ENCODE results near the gene HENMT1.
"Not testable (repeated sequence)": the region's sequence is repeated elsewhere in the genome, so short reads cannot be mapped to it uniquely, and the experiment has no call there.

Gene HENMT1

DNA sequence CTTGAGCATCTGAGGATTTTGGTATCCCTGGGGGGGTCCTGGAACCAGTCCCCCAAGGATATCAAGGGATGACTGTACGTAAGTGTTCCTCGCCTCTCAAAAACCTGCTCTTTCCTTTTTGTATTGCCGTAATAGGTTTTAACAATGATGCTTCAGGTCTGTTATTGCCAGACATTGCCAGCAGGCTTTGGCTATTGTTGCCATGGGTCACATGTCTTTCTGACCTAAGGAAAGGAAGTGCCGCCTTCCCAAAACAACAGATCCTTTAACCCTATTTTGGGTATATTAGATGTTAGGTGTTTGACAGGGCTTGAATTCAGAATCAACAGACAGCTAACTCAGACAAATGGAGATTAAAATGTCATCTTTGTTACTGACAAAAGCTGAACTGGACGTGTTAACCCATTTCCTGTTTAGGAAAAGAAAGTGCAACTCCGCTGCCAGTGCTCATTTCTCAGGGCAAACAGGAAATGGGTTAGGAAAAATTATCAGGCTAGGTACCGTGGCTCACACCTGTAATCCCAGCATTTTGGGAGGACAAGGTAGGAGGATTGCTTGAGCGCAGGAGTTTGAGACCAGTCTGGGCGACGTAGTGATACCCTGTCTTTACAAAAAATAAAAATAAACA lies 18.8 kb upstream of the HENMT1 start:
- H3K4me3 ChIP-seq = no peak overlapping the region
- no peak overlapping the region for H3K27ac ChIP-seq

DNA sequence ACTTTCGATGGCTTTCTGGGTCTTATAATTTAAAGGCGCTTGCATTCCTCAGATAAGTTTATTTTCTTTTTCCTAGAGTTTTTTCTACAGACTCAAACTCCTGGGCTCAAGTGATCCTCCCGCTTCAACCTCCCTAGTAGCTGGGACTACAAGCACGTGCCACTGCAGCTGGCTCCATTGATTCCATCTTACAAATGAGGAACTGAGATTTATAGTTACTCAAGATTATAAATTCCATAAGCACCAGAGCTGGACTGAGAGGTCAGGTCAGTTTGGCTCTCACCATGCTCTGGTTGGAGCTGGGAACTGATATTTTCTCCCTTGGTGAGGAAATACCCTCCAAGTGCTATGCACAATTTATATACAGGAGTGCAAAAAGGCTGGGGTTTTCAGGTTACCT lies 17.8 kb upstream of the HENMT1 start:
- Histone ChIP-seq H3K4me3 (no peak overlapping the region), H3K27ac (no peak overlapping the region)

DNA sequence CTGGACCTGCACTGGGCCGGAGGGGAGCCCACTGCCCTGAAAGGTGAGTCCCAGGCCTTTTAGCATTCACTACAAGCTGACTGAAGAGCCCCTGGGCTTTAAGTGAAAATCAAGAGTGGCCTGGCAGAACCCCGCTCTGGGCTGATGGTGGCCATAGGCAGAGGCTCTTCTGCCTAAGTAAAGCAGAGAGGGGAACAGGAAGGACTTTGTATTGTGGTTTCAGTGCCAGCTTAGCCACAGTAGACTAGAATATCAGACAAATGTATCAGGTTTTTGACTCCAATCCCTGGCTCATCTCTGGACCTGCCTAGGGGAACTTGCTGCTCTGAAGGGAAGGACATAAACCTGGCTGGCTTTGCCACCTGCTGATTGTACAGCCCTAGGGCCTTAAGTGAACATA lies 10.2 kb upstream of the HENMT1 start:
- Histone ChIP-seq H3K27ac (no peak overlapping the region), H3K4me3 (no peak overlapping the region)

DNA sequence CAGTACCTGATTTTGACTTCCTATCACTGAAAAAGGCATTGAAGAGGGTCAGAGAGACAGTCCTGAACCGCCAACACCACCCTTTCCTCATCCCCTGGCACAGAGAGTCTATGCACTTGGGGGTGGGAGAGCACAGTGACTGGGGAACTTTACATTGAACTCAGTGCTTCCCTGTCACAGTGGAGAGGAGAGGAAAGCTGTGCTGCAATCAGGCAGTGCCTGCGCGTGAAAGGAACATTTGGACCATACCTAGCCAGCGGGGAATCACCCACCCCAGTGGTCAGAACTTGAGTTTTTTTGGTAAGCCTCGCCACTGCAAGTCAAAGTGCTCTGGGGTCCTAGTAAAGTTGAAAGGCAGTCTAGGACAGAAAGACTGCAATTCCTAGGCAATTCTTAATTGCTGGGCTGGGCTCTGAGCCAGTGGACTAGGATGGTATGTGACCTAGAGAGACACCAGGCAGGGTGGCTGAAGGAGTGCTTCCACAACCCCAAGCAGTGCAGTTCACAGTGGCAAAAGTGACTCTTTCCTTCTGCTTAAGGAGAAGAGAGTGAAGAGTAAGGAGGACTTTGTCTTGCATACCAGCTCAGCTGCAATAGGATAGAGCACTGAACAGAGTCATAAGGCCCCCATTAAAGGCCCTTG lies 9.4 kb upstream of the HENMT1 start:
- H3K27ac ChIP-seq = no peak overlapping the region
- no peak overlapping the region for H3K4me3 ChIP-seq

DNA sequence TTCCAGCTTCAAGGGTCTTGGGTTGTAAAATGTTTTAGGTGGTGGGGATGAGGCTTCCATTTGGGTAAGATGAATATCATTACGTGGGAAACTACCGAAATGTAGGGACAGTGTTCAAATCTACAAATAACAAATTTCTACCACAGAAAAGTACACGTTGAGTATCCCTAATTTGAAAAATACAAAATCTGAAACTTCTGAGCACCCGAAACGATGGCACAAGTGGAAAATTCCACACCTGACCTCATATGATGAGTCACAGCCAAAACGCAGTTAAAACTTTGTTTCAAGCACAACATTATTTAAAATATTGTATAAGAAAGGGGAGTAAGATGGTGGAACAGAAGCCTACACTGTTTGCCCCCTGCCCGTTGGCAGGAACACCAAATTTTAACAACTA lies 8.8 kb upstream of the HENMT1 start:
- no peak overlapping the region for H3K27ac ChIP-seq
- no peak overlapping the region for H3K4me3 ChIP-seq

DNA sequence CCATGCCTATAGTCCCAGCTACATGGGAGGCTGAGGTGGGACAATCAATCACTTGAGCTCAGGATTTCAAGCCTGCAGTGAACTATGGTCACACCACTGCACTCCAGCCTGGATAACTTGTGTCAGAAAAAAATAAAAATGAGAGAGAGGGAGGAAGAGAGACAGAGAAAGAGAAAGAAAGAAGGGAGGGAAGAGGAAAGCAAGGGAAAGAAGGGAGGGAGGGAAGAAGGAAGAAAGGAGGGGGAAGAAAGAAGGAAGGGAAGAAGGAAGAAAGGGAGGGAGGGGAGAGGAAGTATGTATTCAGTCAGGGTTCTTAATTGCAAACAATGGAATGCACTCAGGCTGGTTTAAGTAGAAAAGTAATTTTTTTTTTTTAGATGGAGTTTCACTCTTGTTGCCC lies 7.9 kb upstream of the HENMT1 start:
- H3K4me3 ChIP-seq = no peak overlapping the region
- no peak overlapping the region for H3K27ac ChIP-seq

DNA sequence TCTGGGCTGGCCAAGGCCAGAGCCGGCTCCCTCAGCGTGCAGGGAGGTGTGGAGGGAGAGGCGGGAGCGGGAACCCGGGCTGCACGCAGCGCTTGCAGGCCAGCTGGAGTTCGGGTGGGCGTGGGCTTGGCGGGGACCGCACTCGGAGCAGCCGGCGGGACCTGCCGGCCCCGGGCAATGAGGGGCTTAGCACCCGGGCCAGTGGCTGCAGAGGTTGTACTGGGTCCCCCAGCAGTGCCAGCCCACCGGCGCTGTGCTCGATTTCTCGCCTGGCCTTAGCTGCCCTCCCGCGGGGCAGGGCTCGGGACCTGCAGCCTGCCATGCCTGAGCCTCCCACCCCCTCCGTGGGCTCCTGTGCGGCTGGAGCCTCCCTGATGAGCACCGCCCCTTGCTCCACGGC lies 6.5 kb upstream of the HENMT1 start:
- not testable (repeated sequence) for H3K27ac ChIP-seq, H3K4me3 ChIP-seq

DNA sequence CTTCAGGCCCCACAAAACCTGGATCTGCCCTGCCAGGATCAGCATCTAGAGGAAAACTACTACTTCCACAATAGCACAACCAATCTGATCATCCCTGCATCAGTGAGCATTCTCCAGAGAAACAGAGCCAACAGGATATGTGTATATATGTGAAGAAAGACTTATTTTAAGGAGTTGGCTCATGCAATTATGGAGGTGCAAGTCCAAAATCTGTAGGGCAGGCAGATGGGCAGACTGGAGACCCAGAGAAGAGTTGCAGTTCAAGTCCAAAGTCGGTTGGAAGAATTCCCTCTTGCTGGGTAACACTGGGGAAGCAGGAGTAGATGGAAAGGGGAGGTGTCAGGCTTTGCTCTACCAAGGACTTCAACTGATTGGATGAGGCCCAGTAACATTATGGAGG lies 4.9 kb upstream of the HENMT1 start:
- H3K4me3 ChIP-seq = no peak overlapping the region
- no peak overlapping the region for H3K27ac ChIP-seq

DNA sequence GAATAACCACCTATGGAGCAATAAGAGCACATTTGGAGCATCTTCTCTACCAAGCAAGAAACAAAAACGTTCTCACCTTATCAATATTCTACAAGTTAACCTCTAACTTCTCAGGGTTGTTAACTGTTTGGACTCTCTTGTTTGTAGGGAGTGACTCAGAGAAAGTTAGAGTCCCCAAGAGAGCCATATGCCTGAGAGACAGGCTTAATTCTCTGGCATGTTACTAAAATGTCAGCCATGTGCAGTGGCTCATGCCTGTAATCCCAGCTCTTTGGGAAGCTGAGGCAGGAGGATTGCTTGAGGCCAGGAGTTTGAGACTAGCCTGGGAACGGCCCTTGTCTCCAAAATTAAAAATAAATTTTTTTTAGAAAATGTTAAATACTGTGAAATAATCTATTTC lies 4.2 kb upstream of the HENMT1 start:
- Histone ChIP-seq H3K4me3 (no peak overlapping the region), H3K27ac (no peak overlapping the region)

DNA sequence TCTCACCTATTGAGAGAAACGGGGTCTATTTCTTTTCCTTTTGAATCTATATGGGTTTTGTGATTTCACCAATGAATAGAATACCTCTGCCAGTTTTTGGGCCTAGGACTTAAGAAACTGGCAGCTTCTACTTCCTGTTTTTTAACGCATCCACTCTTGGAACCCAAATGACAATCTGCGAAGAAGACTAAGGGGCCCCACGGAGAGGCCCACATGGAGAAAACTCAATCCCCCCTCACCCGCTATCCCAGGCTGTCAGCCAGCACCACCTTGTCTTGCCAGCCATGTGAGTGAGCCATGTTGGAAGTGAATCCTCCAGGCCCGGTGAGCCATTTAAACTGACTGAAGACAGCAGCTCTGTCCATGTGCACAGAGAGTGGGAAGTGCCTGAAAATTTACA lies 3.6 kb upstream of the HENMT1 start:
- no peak overlapping the region for H3K27ac ChIP-seq
- H3K4me3 ChIP-seq = no peak overlapping the region

DNA sequence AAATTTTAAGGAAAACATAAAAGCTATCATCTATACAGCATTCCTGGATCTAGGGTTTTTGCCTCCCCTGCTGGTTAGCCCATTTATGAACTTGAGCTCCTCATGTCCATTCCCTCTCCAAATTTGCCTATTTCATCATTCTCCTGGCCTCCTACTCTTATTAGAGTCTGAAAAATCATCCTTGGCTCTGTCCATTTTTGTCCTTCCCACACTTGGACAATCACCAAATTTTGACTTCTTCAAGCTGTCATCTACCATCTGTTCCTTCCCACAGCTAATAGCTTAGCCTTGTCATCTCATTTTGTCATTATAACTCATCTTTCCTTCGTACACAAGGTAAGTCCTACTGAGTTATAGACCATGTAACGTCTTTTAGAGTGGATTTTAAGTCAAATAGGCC lies 2.2 kb upstream of the HENMT1 start:
- Histone ChIP-seq H3K4me3 (no peak overlapping the region), H3K27ac (no peak overlapping the region)

DNA sequence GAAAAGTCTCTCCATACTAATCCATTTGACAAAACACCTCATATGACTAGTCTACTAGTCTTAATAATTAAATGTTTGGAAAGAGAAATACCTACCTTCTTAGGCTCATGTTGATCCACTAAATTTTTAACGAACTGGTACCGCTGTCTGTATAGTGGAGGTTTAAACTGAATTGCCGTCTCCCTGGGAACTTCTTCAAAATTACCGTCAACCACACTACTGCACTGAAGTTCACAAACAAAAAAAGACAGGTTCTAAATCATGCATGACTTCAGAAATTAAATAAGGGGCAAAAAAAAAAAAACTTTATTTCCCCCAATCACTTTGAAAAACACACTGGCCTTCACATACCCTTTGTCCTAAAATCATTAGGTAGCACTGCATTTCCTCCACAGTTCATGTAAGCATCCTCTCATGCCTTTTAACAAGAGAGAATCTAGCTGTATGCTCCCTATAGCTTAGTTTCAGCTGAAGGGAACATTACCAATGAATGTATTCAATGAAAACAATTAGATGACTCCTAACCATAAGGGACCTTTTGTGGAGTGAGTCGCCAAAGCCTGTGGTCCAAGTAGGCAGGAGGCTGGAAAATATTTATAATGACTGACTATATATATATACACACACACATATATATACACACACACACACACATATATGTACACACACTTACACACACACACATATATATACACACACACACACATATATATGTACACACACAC lies 3.4 kb downstream of the HENMT1 start:
- H3K27ac ChIP-seq = no peak overlapping the region
- no peak overlapping the region for H3K4me3 ChIP-seq

DNA sequence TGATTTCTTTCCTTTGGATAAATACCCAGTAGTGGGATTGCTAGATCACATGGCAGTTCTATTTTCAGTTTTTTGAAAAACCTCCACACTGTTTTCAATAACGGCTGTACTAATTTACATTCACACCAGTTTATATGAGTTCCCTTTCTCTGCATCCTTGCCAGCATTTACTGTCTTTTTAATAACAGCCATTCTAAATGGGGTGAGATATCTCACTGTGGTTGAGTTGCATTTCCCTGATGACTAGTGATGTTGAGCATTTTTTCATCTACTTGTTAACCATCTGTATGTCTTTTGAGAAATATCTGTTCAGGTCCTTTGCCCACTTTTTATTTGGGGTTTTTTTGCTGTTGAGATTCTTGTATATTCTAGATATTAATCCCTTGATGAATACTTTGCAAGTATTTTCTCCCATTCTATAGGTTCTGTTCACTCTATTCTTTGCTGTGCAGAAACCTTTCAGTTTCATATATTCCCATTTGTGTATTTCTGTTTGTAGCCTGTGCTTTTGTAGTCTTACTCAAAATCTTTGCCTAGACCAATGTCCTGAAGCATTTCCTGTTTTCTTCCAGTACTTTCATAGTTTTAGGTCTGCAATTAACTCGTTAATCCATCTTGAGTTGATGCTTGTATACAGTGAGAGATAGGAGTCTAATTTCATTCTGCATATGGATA lies 7.3 kb downstream of the HENMT1 start:
- Histone ChIP-seq H3K4me3 (no peak overlapping the region), H3K27ac (no peak overlapping the region)

DNA sequence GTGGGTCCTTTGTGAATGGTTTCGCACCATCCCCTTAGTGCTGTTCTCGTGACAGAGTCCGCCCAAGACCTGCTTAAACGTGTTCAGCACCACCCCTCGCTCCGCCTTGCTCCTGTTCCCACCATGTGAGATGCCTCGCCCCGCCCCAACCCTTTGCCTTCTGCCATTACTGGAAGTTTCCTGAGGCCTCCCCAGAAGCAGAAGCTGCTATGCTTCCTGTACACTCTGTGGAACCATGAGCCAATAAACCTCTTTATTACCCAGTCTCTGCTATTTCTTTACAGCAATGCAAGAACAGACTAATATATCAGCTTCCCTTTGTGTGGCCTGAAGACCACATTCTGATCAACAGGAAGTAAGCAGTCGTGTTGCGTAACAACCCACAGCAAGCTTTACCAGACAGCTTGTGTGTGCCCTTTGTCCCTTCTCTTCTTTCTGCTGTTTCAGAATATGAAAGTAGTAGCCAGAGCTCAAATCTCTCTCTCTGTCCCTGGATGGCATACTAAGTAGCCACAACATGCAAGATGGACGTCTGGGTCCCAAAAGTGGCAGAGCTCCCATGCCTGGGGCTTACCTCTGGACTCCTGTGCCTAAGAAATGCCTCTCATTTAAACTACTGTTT lies 14.1 kb downstream of the HENMT1 start:
- no peak overlapping the region for H3K4me3 ChIP-seq
- peak overlapping the region in 20 of 21 experiments; percentile 45 to 97 (median 76) for H3K27ac ChIP-seq

DNA sequence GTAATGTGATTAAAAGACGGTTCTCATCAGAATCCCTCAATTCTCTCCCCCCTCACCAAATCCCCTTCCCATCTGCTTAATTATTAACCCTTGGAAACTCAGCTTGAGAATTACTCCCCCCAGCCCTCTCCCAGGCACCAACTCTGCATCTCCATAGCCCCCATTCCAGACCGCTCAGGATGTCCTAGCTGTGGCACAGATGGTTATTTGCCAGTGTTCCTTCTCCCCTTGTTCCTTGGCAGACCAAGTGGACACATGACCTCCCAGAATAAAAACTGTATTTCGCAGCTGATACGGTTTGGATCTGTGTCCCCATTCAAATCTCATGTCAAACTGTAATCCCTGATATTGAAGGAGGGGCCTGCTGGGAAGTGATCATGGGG lies 14.6 kb downstream of the HENMT1 start:
- H3K27ac ChIP-seq = peak overlapping the region in 20 of 21 experiments; percentile 2 to 97 (median 76)
- H3K4me3 ChIP-seq = no peak overlapping the region

DNA sequence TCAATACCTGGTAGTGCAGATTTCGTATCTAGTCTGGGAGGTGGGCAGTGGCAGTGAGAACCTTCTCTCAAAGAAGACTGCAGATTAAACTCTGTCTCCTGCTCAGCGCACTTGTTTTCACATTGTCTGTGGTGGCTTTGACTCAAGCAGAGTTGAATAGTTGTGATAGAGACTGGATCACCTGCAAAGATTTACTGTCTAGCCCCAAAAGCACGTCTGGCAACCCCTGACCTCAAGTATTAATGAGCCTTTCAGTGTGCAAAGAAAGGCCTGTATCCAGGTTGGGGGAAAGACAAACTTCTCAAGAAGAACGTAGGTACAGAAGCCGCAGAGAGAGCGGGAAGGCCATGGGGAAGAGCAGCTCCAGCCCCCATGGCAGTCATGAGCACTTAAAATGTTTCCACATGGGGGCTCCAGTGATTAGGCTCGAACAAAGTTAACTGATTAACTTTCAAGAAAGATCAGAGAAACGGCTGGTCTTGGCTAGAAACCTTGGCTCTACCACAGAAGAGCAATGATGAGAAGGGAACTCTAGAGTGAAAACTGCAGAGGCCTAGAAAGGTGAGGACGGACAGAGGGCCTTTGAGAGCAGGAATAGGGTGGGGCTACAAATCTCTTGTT lies 15.2 kb downstream of the HENMT1 start:
- H3K4me3 ChIP-seq = no peak overlapping the region
- H3K27ac ChIP-seq = peak overlapping the region in 20 of 21 experiments; percentile 2 to 97 (median 76)

DNA sequence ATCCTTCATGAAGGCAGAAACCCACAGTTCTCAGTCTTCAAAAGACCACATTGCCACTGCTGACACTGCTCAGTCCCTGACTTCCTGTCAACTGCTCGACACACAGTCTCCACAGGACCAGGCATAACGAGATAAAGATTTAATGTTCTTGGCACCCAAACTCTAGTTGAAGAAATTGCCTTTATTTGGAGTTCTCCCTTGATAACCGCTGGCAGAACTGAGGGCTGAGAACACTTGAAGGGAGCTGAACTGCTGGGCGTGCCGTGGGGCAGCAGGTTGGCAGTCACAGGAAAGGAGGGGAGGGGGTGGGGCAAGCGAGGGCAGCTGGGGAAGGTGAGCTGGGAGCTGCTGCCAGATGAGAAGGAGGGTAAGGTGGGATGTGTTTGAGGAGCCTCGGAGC lies 15.9 kb downstream of the HENMT1 start:
- H3K27ac ChIP-seq = peak overlapping the region in 17 of 21 experiments; percentile 26 to 97 (median 76)
- no peak overlapping the region for H3K4me3 ChIP-seq

DNA sequence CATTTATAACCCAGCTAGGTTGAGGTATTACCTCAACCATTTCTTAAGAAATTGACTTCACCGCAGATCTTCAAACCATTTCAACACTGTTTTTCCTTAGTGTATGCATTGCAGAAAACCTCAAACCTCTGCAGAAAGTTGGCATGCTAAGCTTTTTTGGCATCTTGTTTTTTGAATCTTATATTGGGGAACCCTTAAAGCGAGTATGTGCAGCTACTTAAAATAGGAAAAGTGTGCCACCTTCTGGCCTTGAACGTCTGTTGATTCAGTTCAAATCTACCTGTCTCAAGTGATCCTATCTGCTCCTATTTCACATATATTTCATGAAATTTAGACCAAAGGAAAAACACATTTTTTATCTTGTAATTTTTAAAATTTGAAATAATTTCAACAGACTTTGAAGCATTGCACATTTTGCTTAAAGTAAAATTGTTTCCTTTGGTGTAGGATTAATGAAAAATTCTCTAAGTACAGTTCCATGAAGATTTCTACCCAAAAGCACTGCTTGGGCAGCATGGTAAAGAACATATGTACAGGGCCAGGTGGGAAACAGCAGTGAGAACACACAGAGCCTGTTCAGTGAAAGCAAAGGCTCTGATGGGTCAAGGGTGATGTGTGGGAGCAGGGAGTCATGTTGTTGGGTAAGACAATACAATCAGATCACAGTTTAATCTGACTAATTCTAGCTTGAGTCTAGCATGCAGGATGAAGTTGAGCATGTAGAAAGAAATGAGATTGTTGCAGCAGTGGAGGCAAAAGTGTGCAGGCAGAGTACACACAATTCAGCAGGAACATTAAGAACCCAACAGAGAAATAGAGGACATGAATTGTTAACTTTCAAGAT lies 17.2 kb downstream of the HENMT1 start:
- Histone ChIP-seq H3K4me3 (no peak overlapping the region), H3K27ac (peak overlapping the region in 7 of 21 experiments; percentile 6 to 97 (median 85))

DNA sequence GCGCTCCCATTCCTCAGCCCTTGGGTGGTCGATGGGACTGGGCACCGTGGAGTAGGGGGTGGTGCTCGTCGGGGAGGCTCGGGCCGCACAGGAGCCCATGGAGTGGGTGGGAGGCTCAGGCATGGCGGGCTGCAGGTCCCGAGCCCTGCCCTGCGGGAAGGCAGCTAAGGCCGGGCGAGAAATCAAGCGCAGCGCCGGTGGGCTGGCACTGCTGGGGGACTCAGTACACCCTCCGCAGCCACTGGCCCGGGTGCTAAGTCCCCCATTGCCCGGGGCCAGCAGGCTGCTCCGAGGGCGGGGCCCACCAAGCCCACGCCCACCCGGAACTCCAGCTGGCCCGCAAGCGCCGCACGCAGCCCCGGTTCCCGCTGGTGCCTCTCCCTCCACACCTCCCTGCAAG lies 20.0 kb downstream of the HENMT1 start:
- H3K27ac ChIP-seq, H3K4me3 ChIP-seq: not testable (repeated sequence)

All from skin epidermis (tissue), 12 donors.